Measurements from ENCODE around the gene CPLANE2.
"Not testable (repeated sequence)": the region's sequence is repeated elsewhere in the genome, so short reads cannot be mapped to it uniquely, and the experiment has no call there.

CPLANE2 gene

GRCh38 chr1:16202281-16203210, 34.4 kb downstream of the CPLANE2 start:
- no peak for DNase-seq (ENCODE audit: low spot score)
- no peak for TF ChIP-seq CTCF (IDR thresholded peaks at IDR 0.05; ENCODE audit: extremely low read depth, missing control alignments)

- TF ChIP-seq CTCF (IDR thresholded peaks at IDR 0.05; ENCODE audit: extremely low read depth, missing control alignments) = no peak
- no peak for DNase-seq (ENCODE audit: low spot score)
Measured at GRCh38 chr1:16199700-16200099, 37.3 kb downstream of the CPLANE2 start.

GRCh38 chr1:16199157-16199501, 37.9 kb downstream of the CPLANE2 start:
- DNase-seq (ENCODE audit: low spot score) = no peak
- no peak for TF ChIP-seq CTCF (IDR thresholded peaks at IDR 0.05; ENCODE audit: extremely low read depth, missing control alignments)

GRCh38 chr1:16198444-16199156, 38.4 kb downstream of the CPLANE2 start:
- no peak for DNase-seq (ENCODE audit: low spot score)
- TF ChIP-seq CTCF (IDR thresholded peaks at IDR 0.05; ENCODE audit: extremely low read depth, missing control alignments) = no peak

- no peak for TF ChIP-seq CTCF (IDR thresholded peaks at IDR 0.05; ENCODE audit: extremely low read depth, missing control alignments)
Measured at GRCh38 chr1:16196874-16197273, 40.1 kb downstream of the CPLANE2 start.

GRCh38 chr1:16196139-16196538, 40.8 kb downstream of the CPLANE2 start:
- DNase-seq (ENCODE audit: low spot score) = not testable (repeated sequence)

More at GRCh38 chr1:16196874-16197273, 40.1 kb downstream of the CPLANE2 start:
- DNase-seq (ENCODE audit: low spot score) = no peak

- no peak for DNase-seq (ENCODE audit: low spot score)
- TF ChIP-seq CTCF (IDR thresholded peaks at IDR 0.05; ENCODE audit: extremely low read depth, missing control alignments) = no peak
Measured at GRCh38 chr1:16195518-16195905, 41.5 kb downstream of the CPLANE2 start.
